Measurements from ENCODE around the gene GALNT5. TPM values are rescaled to one million over a fixed set of nuclear protein-coding genes. Genes with fewer than 3 reads are reported as not detected.

Gene GALNT5
- total RNA-seq, 1 experiment from 2014 or later, result 0.04 TPM

DNA sequence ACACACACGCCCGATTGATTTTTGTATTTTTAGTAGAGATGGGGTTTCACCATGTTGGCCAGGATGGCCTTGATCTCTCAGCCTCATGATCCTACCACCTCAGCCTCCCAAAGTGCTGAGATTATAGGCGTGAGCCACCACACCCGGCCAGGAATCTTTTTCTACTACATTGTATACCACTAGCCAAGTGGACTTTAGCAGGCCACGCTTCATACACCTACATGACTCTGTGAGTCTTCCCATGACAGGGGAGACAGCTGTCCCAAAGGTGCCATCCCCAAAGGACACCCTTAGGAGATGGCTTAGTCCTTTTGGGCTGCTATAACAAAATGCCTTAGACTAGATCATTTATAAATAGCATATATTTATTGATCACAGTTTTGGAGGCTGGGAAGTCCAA lies 35.3 kb downstream of the GALNT5 start:
- no peak for DNase-seq (ENCODE audit: low spot score)

DNA sequence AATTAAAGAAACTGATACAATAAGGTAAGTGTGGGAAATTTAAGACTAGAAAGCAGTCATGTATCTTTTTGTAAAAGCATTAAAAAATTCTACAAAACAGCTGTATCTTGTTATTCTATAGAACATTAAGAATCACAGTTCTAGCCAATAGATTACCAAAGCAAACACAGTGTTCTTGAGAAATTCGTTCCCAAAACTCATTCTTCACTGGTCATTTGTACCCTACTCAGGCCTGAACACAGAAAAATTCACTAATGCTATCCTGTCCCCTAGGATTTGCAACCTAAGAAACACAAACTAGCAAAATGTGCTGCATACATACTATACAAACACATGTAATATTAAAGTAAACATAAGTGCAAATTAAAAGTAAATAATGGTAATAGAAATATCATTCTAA lies 39.0 kb downstream of the GALNT5 start:
- no peak for DNase-seq (ENCODE audit: low spot score)

DNA sequence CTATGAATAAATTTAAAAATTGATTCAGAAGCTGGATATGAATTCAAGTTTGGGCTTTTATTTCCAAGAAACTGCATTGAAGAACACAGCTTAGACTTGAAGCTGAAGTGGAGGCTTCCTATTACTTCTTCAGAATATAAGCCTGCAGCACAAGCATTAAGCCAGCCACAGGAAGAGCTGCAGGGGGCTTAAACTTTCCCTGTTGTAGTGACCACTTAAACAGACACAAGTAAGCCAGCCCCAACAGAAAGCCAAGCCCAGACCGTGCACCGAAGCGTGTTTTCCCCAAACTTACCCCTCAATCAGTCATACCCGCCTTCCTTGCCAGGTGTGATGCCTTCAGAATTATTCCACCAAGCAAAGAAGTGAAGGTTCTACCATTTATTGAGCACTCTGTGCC lies 39.5 kb downstream of the GALNT5 start:
- DNase-seq (ENCODE audit: low spot score), result no peak

DNA sequence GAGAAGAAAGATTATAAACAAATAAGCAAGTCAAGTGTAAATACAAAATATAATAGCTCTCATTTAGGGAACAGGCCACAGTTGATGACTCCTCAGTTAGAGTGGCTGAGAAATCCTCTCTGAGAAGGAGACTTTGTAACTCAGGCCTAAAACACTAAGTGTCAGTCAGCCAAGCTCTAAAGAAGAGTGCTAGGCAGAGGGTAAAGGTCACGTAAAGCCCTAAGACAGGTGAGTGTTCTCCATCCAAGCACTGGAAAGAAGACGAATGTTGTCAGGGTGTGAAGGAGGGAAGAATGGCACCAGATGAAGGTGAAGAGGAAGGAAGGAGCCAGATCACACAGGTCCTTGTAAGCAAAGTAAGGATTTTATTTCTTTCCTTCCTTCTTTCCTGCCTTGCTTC lies 43.8 kb downstream of the GALNT5 start:
- no peak for DNase-seq (ENCODE audit: low spot score)

DNA sequence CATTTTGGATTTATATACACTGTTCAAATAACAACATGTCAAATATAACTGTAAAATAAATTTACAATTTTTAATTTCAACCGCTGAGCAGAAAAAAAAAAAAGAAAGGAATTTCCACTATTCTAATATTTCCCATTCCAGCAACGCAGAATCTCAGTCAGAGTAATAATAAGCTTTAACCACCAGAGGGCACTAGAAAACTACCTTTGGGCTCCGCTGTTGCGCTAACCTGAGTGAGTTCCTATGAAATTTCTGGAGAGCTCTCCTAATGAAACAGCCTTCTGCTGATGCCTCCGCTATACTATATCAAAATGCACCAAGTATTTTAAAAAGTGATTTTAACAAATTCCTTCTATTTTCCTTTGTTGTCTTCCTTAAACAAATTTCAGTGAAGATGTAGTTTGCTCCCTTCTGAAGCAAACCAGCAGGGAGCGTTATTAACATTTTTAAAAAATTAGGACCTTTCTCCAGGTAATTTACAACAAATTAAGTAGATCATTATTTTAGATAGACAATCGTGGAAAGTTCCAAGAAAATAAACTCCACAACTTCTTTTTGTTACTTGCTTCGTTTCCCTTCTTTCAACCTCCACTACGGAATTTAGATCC lies 45.1 kb downstream of the GALNT5 start:
- peak; percentile 44 for DNase-seq (ENCODE audit: low spot score)

DNA sequence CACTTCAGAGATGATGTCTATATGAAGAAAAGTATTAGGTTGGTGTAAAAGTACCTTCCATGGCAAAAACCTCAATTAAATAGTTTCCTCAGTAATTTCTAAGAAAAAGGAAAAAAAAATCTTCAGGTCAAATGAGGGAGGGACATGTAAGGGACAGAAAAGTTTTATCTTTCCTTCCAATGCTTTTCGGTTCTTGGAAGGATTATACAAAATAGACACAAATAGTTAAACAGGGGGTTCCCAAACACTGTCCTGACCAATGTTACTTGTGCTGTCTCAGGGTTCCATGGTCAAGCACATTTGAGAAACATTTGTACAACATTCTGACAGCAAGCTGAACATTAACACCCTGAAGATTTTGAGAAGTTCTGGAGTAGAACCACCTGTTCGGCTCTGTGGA lies 46.1 kb downstream of the GALNT5 start:
- DNase-seq (ENCODE audit: low spot score), result no peak

DNA sequence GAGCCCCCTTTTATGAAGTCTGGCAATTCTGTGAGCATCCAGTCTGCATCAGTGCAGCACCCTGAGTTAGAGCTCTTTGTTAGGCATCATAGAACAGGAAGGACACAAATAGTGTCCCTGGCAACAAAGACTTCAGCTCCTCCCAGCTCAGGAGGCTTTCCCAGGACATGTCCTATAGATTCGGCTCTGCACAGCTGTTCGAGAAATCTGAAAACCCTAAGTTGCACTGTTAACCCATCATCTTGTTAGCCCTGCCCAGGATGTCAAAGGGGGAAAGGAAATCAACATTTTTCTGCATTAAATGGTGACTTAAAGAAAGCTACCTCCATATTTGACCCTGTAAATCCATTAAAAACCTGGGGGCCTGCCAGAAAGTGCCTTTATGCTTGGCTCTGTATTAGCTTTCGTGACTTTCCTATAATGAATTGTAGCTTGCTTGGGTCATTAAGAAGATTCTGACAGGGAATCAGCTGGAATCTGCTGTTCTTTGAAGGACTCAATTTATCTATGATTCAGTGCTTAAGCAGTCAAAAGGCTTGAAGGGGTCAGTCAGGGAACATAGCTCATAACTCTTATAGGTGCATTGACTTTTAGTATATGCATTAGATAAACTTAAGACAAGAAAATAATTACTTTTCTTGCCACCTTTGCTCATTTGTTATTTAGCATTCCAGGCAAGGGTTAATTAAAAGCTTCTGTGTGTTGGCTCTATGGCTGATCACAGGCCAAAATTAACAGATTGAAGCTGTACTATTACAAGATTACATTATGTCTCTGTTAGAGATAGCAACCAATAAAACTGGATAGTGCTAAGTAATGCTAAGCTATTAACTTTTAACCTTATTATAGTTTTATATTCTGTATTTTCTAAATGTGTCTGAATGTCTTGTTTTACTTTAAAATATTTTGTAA lies 47.6 kb downstream of the GALNT5 start:
- DNase-seq (ENCODE audit: low spot score), result no peak

DNA sequence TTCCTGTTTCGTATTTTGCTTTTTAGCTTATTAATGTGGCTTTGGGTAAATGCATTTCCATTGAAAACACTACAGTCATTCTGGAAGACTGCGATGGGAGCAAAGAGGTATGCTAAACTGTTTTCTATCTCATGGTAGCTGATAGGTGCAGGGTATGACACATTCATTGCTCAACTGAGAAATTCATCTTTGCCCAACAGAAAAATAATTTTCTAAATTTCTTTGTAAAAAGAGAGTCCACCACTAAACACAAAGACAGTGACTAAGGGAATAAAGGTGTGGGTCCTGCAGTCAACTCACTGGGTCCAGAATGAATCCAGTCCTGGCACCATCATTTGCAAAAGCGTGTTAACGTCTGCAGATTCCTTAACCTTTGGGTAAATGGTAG lies 48.2 kb downstream of the GALNT5 start:
- DNase-seq (ENCODE audit: low spot score), result no peak

DNA sequence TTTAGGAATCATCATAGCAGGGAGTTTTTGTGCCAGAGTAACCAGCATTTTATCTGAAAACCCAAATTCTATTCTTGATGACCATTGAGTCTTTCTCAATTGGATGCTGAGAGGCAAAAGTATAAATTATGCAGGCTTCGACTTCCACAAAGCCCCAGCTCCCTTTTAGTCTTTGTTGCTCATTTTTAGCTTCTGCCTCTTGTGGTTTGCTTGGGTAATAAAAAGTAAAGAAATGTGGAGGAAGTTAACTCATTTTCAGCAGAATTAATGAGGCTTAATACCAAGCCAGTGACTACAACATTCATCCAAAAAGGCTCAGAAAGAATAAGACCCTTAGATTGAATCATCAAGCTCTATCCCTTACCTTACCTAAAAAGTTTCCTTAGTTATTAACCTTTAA lies 49.5 kb downstream of the GALNT5 start:
- no peak for DNase-seq (ENCODE audit: low spot score)

DNA sequence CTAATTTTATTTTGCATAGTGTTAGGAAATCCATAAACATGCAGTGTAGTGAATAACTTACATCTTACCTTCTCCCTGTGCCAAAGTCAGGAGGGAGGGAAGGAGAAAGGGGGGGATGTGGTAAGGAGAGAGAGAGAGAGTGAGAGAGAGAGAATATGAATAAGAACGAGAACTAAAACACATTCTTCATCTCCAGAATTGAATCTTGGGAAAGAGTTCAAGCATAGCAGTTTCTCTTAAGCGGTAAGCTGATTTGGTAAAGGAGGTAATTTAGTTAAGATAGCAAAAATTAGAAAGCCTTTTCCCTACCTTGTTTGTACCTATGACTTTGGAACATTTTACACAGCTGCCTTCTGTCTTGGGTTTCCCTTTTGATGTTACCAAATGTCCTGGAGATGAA lies 52.4 kb downstream of the GALNT5 start:
- DNase-seq (ENCODE audit: low spot score), result no peak

DNA sequence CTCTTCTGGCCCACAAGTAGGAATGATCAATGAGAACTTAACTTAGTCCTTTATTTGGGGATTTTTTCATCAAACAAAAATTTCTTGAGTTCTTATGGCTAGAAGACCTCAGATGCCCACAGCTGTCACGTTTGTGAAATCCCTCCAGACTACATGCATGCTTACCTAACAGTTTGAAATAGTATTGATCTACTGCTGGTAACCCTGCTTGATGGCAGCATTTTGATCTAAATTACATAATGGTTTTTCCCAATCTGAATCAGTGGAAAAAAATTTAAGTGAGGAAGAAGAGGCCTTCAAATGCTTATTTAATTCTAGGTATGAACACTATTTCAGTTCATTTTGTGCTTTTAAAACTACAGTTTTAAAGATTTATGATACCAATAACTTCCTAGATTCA lies 54.2 kb downstream of the GALNT5 start:
- no peak for DNase-seq (ENCODE audit: low spot score)

DNA sequence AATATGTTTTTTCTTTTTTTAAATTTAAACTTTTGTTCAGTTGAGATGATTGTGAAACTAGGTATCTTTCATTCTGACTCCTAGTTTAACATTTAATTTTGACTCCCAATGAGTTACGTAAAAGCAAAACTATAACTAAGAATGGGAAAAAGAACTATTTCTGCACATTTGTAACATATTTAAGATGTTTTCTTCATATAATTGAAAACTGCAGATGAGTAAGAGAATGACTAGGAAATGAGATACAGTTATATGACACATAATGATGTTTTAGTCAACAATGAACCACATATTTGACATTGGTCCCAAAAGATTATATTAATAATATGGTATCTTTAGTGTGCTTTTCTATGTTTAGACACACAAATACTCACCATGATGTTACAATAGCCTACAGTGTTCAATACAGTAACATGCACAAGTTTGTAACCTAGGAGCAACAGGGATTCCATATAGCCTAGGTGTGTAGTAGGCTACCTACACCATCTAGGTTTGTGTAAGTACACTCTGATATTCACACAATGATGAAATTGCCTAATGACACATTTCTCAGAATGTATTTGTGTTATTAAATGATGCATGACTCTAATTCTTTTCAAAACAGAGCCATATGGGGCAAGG lies 55.5 kb downstream of the GALNT5 start:
- DNase-seq (ENCODE audit: low spot score), result no peak

DNA sequence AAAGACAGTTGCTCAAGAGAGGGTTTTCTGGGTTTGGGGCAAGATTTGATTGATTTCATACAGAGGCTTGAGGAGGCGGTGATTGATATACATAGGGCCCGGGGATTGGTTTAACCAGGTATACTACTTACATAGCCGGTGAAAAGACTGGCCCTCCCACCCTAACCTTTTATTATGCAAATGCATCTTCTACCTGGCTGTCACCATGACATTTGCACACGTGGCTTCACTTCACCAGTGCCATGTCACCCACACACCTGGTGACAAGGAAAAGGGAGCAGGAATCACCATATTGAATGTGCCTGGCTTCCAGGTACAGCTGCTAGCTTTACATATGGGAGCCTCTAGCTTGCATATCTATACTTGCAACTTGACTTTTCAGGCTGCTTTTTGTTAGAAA lies 58.4 kb downstream of the GALNT5 start:
- no peak for DNase-seq (ENCODE audit: low spot score)

DNA sequence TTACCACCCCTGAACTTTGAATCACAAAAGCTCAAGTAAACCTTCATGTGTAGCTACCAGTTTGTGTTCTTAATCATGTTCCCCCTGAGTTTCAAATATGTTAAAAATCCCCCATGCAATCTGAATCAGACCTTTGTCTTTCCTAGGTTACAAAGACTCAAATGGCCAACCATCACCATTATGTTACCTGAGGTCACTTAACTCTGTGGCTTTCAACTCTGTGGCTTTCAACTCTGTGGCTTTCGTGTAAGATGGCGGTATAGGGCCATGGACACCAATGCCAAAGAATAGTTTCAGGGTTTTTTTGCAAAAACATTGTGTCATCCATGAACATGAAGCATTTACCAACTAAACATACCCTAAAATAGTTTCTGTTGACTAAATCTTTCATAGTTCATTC lies 61.4 kb downstream of the GALNT5 start:
- DNase-seq (ENCODE audit: low spot score), result no peak

DNA sequence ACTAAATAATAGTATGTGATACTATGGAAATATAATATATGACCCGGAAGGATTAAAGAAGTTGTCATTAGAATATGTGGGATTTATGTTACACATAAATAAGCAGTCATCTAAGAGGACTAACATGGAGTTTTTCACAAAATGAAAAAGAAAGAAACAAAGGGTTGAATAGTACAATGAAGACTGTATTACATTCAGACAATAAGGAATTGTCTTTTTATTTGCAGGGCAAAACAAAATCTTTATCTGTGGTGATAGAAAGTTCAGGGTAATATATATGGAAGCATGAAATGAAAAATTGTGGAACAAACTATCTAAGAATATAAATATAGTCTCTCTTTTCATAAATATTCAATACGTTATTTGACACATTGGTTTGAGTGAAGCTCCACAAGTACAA lies 62.3 kb downstream of the GALNT5 start:
- no peak for DNase-seq (ENCODE audit: low spot score)

DNA sequence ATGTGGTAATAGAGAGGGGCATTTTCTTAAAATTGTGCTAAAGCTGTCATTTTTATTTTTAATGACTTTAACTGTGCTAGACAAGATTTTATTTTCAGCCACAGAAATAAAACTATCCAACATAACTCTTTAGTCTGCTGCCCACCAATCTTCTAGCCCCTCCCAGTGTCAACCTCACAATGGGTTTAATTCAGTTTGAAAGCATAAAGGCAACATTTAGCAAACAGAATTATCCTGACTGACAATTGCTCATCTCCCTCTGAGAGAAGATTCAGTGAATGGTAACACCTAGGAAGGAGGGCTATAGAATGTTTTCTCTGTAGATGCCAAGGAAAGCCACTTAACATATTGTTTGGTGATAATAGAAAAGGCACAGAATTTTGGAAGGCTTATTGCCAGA lies 62.9 kb downstream of the GALNT5 start:
- DNase-seq (ENCODE audit: low spot score), result no peak

DNA sequence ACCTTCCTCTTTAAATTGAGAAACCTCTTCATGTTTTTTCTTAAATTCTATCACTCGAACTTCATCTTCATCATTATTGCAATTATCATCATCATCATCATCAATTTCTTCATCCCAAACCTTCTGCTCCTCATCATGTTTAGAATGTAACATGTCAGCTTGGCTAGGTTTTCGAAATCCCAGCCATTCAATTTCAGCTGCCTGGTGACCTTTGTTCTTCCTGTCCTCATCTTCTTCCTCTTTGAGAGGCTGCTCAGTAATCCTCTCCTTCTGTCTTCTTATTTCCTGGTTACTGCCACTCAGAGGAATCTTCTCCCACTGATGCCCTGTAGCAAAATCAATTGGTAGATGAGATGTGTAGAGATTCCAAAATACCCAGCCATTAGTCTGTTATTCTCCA lies 64.0 kb downstream of the GALNT5 start:
- no peak for DNase-seq (ENCODE audit: low spot score)

DNA sequence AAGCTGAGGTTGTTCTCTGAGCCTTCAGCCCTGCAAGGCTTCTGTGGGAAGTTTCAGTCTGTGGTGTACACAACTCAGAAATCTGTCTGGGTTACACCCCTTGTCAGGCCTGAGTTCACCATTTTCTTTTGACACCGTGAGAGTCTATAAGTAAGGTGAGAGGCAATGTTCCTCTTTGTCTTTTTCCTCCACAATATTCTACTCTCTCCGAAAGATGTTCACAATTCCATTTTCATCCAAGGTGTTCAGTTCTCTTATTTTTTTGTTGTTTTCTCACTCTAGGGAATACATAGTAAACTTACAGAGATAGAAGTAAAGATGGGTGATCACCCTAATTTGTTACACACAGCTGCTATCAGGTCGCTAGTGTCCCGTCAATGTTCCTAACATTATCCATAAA lies 64.9 kb downstream of the GALNT5 start:
- no peak for DNase-seq (ENCODE audit: low spot score)

DNA sequence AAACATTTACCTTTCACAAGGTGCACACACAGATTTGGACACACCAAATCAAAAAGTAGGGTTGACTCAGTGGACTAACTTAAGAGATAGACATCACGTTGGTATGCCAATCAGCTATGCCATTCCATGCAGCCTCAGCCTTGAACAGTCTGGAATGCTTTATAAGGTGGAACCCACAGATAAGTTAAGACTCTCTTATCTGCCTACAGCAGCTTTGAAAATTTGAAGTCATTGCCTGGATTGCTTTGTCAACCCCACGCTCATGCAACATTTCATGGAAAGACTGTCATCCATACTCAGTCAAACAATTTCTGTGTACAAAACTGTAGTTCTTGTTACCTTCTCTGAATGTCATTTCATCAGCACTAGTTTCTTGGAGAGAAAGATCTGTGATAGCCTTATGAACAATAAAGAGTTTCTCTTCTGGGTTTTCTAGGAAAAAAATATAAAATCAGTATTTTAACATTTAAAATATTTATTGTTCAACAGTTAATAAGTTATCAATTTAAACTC lies 66.9 kb downstream of the GALNT5 start:
- DNase-seq (ENCODE audit: low spot score), result no peak

DNA sequence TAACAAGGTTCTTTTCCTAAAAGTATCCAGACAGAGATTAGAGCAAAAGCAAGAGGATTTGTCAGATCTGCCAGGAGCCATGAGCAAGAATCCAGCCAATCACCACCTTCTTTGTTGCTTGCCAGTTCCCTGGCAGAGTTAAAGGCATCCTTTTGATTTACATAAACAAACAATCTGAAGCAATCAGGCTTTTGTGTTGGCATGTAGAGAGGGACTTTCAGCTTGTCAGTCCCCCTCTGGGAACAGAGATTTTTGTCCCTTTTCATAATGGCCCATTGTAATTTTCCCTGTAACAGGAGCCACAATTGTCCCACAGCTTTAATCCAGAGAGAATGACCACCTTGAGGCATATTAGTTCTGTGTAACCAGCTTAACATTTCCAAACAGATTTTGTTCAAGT lies 68.3 kb downstream of the GALNT5 start, which contains the start of gene ERMN:
Gene ERMN, minus strand, starts transcription at position 39 of the 400 bp plus-strand sequence. CDS start 182 bp downstream, outside the sequence.
- no peak for DNase-seq (ENCODE audit: low spot score)

DNA sequence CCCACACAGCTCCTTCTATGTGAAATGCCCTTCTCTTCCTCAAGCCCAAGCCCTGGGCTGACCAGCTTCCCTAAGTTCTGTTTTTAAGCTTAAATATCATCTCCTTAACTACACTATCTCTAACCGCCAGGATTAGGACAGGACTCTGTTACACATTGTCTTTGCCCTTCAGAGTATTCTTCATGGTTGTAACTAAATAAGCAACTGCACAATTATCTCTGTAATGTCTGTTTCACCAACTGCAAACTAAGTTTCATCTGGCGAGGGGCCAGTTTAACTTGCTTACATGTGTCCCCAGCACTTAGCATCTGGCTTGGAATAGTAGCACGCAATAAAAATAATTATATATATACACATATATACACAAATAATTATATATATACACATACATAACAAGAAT lies 69.2 kb downstream of the GALNT5 start:
- DNase-seq (ENCODE audit: low spot score), result no peak

DNA sequence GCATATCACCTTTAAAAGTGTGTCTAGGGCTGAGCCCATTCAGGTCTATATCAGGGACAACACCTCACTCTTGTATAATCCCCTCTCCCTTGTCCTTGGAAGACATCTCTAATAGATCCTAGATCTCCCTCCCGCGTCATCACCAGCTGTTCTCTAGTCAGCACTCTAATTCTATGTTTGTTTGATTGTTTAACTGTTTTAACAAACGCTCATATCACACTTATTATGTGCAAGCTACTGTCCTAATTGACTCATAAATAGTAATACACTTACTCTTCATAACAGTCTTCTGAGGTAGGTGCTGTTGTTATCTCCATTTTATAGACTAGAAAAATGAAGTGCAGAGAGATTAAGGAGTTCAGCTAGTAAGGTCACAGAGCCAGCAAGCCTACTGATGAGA lies 69.7 kb downstream of the GALNT5 start:
- no peak for DNase-seq (ENCODE audit: low spot score)
